LNCaP clone FGC (cell line): ENCODE results near the gene JAKMIP3.

Experiments
- DNase-seq: peaks from one replicate; pipeline ENCODE4 v3.0.0-alpha.2; 2011; ENCODE audit warnings: low read depth
- H3K4me3 ChIP-seq: 2 replicates; pipeline ENCODE4 v1.5.1; 2011; ENCODE audit warnings: mild to moderate bottlenecking, low read depth, low read length, control low read depth
- CTCF ChIP-seq: IDR thresholded peaks from 2 replicates; pipeline ENCODE4 v1.5.1; 2012; ENCODE audit warnings: mild to moderate bottlenecking; ENCODE audit not compliant: control insufficient read depth, insufficient read depth; ENCODE audit errors: extremely low read depth

Gene JAKMIP3

GRCh38 chr10:132021504-132022143 lies 44.1 kb upstream of the JAKMIP3 start:
- no peak for DNase-seq
- no peak overlapping the region for H3K4me3 ChIP-seq
- TF ChIP-seq CTCF, result no peak

- H3K4me3 ChIP-seq, result no peak overlapping the region
- no peak for DNase-seq
- no peak for TF ChIP-seq CTCF
These were observed 43.5 kb upstream of the JAKMIP3 start for GRCh38 chr10:132022241-132022640.

- peak; percentile 98 for TF ChIP-seq CTCF
- peak; percentile 36 for DNase-seq
- peak overlapping the region; percentile 41 for H3K4me3 ChIP-seq
These were observed 42.5 kb upstream of the JAKMIP3 start for GRCh38 chr10:132023092-132023811.

GRCh38 chr10:132027423-132027983 lies 38.2 kb upstream of the JAKMIP3 start:
- H3K4me3 ChIP-seq, result no peak overlapping the region
- DNase-seq, result no peak
- TF ChIP-seq CTCF, result no peak

GRCh38 chr10:132028706-132029105 lies 37.0 kb upstream of the JAKMIP3 start:
- DNase-seq, result no peak
- H3K4me3 ChIP-seq, result no peak overlapping the region
- TF ChIP-seq CTCF, result no peak

- H3K4me3 ChIP-seq, result no peak overlapping the region
- no peak for DNase-seq
- no peak for TF ChIP-seq CTCF
These were observed 34.8 kb upstream of the JAKMIP3 start for GRCh38 chr10:132030898-132031463.

- no peak overlapping the region for H3K4me3 ChIP-seq
- DNase-seq, result no peak
- TF ChIP-seq CTCF, result no peak
These were observed 32.1 kb upstream of the JAKMIP3 start for GRCh38 chr10:132033632-132034031.
